Endothelial cell of umbilical vein (primary cell): Measurements from ENCODE around the gene LIN54.

ENCODE experiments used
- CTCF ChIP-seq, 2 donors: IDR thresholded peaks; 1 replicate in 1 of 2; 2 replicates in 1 of 2; pipeline ENCODE4 v1.5.1; 2011; ENCODE audit warnings: low read length in 2 of 2, mild to moderate bottlenecking in 2 of 2, moderate library complexity in 2 of 2, control low read depth in 1 of 2, inconsistent platforms in 1 of 2, low read depth in 1 of 2; ENCODE audit not compliant: insufficient read depth in 1 of 2; ENCODE audit errors: extremely low read depth in 1 of 2
- POLR2A ChIP-seq: IDR thresholded peaks from 2 replicates; pipeline ENCODE4 v1.6.1; 2012; ENCODE audit warnings: low read depth, mild to moderate bottlenecking, control low read depth, low read length
- POLR2AphosphoS5 ChIP-seq: IDR thresholded peaks from 2 replicates; pipeline ENCODE4 v1.6.1; 2012; ENCODE audit warnings: low read depth, mild to moderate bottlenecking, control low read depth, low read length, moderate library complexity; ENCODE audit not compliant: insufficient read depth

- TF ChIP-seq CTCF (IDR thresholded peaks at IDR 0.05; ENCODE audit: extremely low read depth in 1 of 2, insufficient read depth in 1 of 2, low read depth in 1 of 2, low read length in 2 of 2): no peak
- TF ChIP-seq POLR2A: no peak
- no peak for TF ChIP-seq POLR2AphosphoS5
Observed at GRCh38 chr4:82951196-82951595, 59.4 kb downstream of the LIN54 start.
